ENCODE measurements around the gene DHX38. TPM values are rescaled to one million over a fixed set of nuclear protein-coding genes. Genes with fewer than 3 reads are reported as not detected.

The DHX38 gene
- total RNA-seq, 1 donor from 2014 or later = 31.4 TPM

- no peak for TF ChIP-seq CTCF (conservative IDR thresholded peaks at IDR 0.05; ENCODE audit: low read depth, low read length)
- no peak overlapping the region for H3K4me3 ChIP-seq (ENCODE audit: low read depth, low read length)
- no peak for DNase-seq (ENCODE audit: low read depth)
These were observed 29.8 kb downstream of the DHX38 start for GRCh38 chr16:72123426-72123825.

DNA sequence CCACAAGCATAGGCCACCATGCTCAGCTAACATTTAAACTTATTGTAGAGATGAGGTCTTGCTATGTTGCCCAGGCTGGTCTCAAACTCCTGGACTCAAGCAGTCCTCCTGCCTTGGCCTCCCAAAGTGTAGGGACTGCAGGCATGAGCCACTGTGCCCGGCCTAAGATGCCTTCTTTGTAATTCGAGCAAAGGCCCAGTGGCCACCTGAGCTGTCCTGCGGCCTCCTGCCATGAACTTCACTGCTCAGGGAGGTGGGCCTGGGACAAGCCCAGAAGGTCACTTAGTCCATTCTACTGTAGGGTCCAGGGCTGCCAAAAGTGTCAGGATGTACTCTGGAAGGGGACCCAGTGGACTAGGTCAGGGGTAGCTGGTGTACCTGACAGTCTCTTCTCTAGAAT lies 30.5 kb downstream of the DHX38 start:
- no peak for DNase-seq (ENCODE audit: low read depth)
- no peak for TF ChIP-seq CTCF (conservative IDR thresholded peaks at IDR 0.05; ENCODE audit: low read depth, low read length)
- H3K4me3 ChIP-seq (ENCODE audit: low read depth, low read length) = no peak overlapping the region

DNA sequence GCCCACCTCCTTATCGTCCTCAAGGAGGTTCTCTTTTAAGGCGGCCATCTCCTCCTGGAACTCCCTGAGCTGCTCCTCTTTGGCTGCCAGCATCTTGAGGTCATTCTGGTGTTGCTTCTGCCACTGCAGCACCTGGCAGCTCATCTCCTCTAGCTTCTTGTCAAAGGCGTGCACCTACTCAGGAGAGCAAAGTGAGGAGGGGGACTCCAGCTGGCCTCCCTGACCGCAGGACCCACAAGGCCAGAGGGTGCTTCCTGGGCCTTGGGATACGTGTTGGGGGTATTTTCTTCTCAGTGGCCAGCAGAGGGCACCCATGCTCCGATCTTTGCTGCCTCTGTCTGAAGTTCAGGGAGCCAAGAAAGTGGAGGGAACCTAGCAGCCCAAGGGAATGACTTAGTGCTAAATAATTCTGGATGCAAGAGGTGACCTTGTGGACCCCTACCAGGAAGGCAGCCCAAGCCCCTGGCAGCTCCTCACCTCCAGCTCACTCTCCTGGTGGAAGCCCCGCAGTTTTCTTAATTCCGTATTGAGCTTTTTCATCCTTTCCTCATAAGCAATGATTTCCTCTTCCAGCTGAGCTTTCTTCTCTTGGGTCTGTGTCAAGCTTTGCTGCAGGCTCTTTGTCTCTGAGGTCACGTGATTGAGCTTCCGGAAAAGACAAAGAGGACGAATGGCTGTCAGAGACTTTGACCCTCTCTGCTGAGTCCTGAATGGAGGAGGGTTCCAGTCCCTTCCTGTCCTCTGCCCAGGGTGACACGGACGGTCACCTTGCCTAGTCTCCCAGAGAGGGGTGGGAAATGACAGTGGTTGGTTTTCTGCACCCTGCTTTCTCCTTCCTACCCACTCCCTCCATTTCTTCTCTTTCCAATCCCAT lies 31.4 kb downstream of the DHX38 start:
- TF ChIP-seq CTCF (conservative IDR thresholded peaks at IDR 0.05; ENCODE audit: low read depth, low read length) = peak; percentile 83
- peak; percentile 13 for DNase-seq (ENCODE audit: low read depth)
- no peak overlapping the region for H3K4me3 ChIP-seq (ENCODE audit: low read depth, low read length)

- DNase-seq (ENCODE audit: low read depth) = no peak
- no peak for TF ChIP-seq CTCF (conservative IDR thresholded peaks at IDR 0.05; ENCODE audit: low read depth, low read length)
- no peak overlapping the region for H3K4me3 ChIP-seq (ENCODE audit: low read depth, low read length)
These were observed 32.2 kb downstream of the DHX38 start for GRCh38 chr16:72125635-72126428.

- TF ChIP-seq CTCF (conservative IDR thresholded peaks at IDR 0.05; ENCODE audit: low read depth, low read length) = no peak
- H3K4me3 ChIP-seq (ENCODE audit: low read depth, low read length) = no peak overlapping the region
- DNase-seq (ENCODE audit: low read depth) = no peak
These were observed 32.8 kb downstream of the DHX38 start for GRCh38 chr16:72126429-72126765.

DNA sequence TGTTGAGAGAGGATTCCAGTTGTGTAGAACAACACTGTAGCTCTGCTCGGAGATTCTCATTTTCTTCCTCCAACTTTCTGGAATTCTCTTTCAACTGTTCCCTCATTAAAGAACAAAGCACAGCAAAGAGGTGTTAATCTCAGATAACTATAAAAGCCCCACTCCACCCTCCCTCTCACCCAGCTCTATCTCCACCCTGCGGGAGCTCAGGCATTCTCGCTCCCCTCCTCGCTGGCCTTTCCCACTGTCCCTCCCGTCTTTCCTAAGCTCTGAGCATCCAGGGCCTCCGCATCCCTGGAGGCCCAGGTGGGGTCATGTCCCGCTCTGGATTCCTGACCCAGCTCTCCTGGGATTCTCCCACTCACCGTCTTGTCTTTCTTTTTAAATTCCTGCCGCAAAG lies 35.1 kb downstream of the DHX38 start:
- no peak for TF ChIP-seq CTCF (conservative IDR thresholded peaks at IDR 0.05; ENCODE audit: low read depth, low read length)
- no peak for DNase-seq (ENCODE audit: low read depth)
- no peak overlapping the region for H3K4me3 ChIP-seq (ENCODE audit: low read depth, low read length)
